ENCODE results near the gene NLE1. TPM values are rescaled to one million over a fixed set of nuclear protein-coding genes. Genes with fewer than 3 reads are reported as not detected.

NLE1 gene
- total and polyA plus RNA-seq, 2 donors from 2014 or later, result 9.6 to 11.0 TPM

- no peak for FAIRE-seq
Observed at GRCh38 chr17:35087731-35088355, 54.3 kb downstream of the NLE1 start.

GRCh38 chr17:35086931-35087573 lies 55.1 kb downstream of the NLE1 start:
- H3K9ac ChIP-seq (ENCODE audit: low read length in 3 of 3), result peak overlapping the region in 1 of 3 donors; percentile 81
- H3K4me1 ChIP-seq (ENCODE audit: control insufficient read depth in 2 of 3, insufficient read depth in 2 of 3, low read depth in 1 of 3, low read length in 3 of 3), result peaks cover 0 to 8% (median 0%) of the 10 kb centered on the region in 3 donors
- peak overlapping the region in 2 of 3 donors; percentile 67 to 96 for H3K4me3 ChIP-seq (ENCODE audit: low read length in 3 of 3)

More at GRCh38 chr17:35087731-35088355, 54.3 kb downstream of the NLE1 start:
- Histone ChIP-seq H3K27ac (ENCODE audit: low read depth in 2 of 2, low read length in 2 of 2) (peak overlapping the region; percentile 74 to 91), H3K36me3 (ENCODE audit: control insufficient read depth in 2 of 3, insufficient read depth in 3 of 3, low read length in 3 of 3) (no peaks in the 10 kb centered on the region), H3K4me3 (ENCODE audit: low read length in 3 of 3) (peak overlapping the region; percentile 62 to 96 (median 67)), H3K9ac (ENCODE audit: low read length in 3 of 3) (peak overlapping the region; percentile 27 to 81 (median 43)), H3K4me1 (ENCODE audit: control insufficient read depth in 2 of 3, insufficient read depth in 2 of 3, low read depth in 1 of 3, low read length in 3 of 3) (peaks cover 0 to 8% (median 0%) of the 10 kb centered on the region in 3 donors), H3K9me3 (ENCODE audit: control insufficient read depth in 2 of 3, insufficient read depth in 1 of 3, low read length in 3 of 3) (no peaks in the 10 kb centered on the region), H3K27me3 (ENCODE audit: control insufficient read depth, insufficient read depth, low read length) (no peaks in the 10 kb centered on the region)
- peak in 4 of 5 donors; percentile 9 to 46 (median 35) for DNase-seq
- intact Hi-C loops (cut with DNase I), result no loop called here
- TF ChIP-seq CTCF (IDR thresholded peaks at IDR 0.05; ENCODE audit: borderline replicate concordance, extremely low read depth, insufficient read depth), result no peak

GRCh38 chr17:35086164-35086563 lies 55.9 kb downstream of the NLE1 start:
- no peak overlapping the region for H3K27ac ChIP-seq (ENCODE audit: low read depth in 2 of 2, low read length in 2 of 2)
- no peaks in the 10 kb centered on the region for H3K27me3 ChIP-seq (ENCODE audit: control insufficient read depth, insufficient read depth, low read length)
- no peak for FAIRE-seq
- H3K4me1 ChIP-seq (ENCODE audit: control insufficient read depth in 2 of 3, insufficient read depth in 2 of 3, low read depth in 1 of 3, low read length in 3 of 3), result peaks cover 0 to 8% (median 6%) of the 10 kb centered on the region in 3 donors
- no peaks in the 10 kb centered on the region for H3K9me3 ChIP-seq (ENCODE audit: control insufficient read depth in 2 of 3, insufficient read depth in 1 of 3, low read length in 3 of 3)
- intact Hi-C loops (cut with DNase I), result no loop called here
- TF ChIP-seq CTCF (IDR thresholded peaks at IDR 0.05; ENCODE audit: borderline replicate concordance, extremely low read depth, insufficient read depth), result no peak
- no peaks in the 10 kb centered on the region for H3K36me3 ChIP-seq (ENCODE audit: control insufficient read depth in 2 of 3, insufficient read depth in 3 of 3, low read length in 3 of 3)
- no peak for DNase-seq
- no peak overlapping the region for H3K9ac ChIP-seq (ENCODE audit: low read length in 3 of 3)
- no peak overlapping the region for H3K4me3 ChIP-seq (ENCODE audit: low read length in 3 of 3)

More at GRCh38 chr17:35086931-35087573, 55.1 kb downstream of the NLE1 start:
- no peaks in the 10 kb centered on the region for H3K9me3 ChIP-seq (ENCODE audit: control insufficient read depth in 2 of 3, insufficient read depth in 1 of 3, low read length in 3 of 3)
- H3K27me3 ChIP-seq (ENCODE audit: control insufficient read depth, insufficient read depth, low read length), result no peaks in the 10 kb centered on the region
- FAIRE-seq, result no peak
- no peaks in the 10 kb centered on the region for H3K36me3 ChIP-seq (ENCODE audit: control insufficient read depth in 2 of 3, insufficient read depth in 3 of 3, low read length in 3 of 3)
- TF ChIP-seq CTCF (IDR thresholded peaks at IDR 0.05; ENCODE audit: borderline replicate concordance, extremely low read depth, insufficient read depth), result no peak
- DNase-seq, result no peak
- intact Hi-C loops (cut with DNase I), result no loop called here
- no peak overlapping the region for H3K27ac ChIP-seq (ENCODE audit: low read depth in 2 of 2, low read length in 2 of 2)

Measured in kidney (tissue), 14 donors.